Panc1 (cell line): ENCODE data around the gene EVC.

Experiments
- POLR2AphosphoS5 ChIP-seq: IDR thresholded peaks from 2 replicates; pipeline ENCODE4 v1.6.1; 2012; ENCODE audit warnings: mild to moderate bottlenecking, low read depth, low read length, moderate library complexity
- TF ChIP-seq, protein P1 (sequence below): fragments of 450-650 bp; IDR thresholded peaks from 2 replicates; pipeline ENCODE4 v1.5.1; 2017; ENCODE audit warnings: mild to moderate bottlenecking

DNA sequence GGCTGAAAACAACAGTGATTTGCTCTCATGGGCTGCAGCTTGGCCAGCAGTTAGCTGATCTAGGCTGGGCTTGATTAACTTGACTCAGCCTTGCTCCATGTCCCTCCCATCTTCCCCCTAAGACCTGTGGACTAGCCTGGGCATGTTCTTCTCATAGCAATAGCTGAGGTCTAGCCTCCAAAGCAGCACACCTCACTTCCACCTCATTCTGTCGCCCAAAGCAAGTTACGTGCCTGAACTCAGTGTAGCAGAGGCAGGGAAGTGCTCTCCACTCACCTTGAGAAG is 62.2 kb downstream of the EVC start:
- no peak for TF ChIP-seq POLR2AphosphoS5
- TF ChIP-seq, protein P1, sequence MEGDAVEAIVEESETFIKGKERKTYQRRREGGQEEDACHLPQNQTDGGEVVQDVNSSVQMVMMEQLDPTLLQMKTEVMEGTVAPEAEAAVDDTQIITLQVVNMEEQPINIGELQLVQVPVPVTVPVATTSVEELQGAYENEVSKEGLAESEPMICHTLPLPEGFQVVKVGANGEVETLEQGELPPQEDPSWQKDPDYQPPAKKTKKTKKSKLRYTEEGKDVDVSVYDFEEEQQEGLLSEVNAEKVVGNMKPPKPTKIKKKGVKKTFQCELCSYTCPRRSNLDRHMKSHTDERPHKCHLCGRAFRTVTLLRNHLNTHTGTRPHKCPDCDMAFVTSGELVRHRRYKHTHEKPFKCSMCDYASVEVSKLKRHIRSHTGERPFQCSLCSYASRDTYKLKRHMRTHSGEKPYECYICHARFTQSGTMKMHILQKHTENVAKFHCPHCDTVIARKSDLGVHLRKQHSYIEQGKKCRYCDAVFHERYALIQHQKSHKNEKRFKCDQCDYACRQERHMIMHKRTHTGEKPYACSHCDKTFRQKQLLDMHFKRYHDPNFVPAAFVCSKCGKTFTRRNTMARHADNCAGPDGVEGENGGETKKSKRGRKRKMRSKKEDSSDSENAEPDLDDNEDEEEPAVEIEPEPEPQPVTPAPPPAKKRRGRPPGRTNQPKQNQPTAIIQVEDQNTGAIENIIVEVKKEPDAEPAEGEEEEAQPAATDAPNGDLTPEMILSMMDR, result no peak
